Tibial nerve (tissue), 4 donors: ENCODE measurements around the gene WWC1. TPM values are rescaled to one million over a fixed set of nuclear protein-coding genes. Genes with fewer than 3 reads are reported as not detected.

Experiments used
- DNase-seq, 2 donors: peaks; one replicate each; pipeline ENCODE4 v3.0.0-alpha.2; 2019; ENCODE audit warnings: low spot score in 2 of 2
- H3K27ac ChIP-seq, 4 donors: fragments of 200-600 bp; sonication (generic) in 3 of 4; one replicate each; pipeline ENCODE4 v1.5.1; 2017 to 2019; ENCODE audit warnings: mild to moderate bottlenecking in 1 of 4
- H3K27me3 ChIP-seq, 2 donors: fragments of 200-600 bp; sonication (generic) in 1 of 2; one replicate each; pipeline versions ENCODE4 v1.5.1 to v1.6.0; 2017 to 2019
- H3K36me3 ChIP-seq, 3 donors: fragments of 200-600 bp; sonication (generic); one replicate each; pipeline ENCODE4 v1.5.1; 2018 to 2019
- H3K4me1 ChIP-seq, 4 donors: fragments of 200-600 bp; sonication (generic) in 3 of 4; one replicate each; pipeline ENCODE4 v1.5.1; 2017 to 2019
- H3K4me3 ChIP-seq, 4 donors: fragments of 200-600 bp; sonication (generic) in 3 of 4; one replicate each; pipeline ENCODE4 v1.5.1; 2017 to 2019; ENCODE audit warnings: mild to moderate bottlenecking in 1 of 4, moderate library complexity in 1 of 4
- H3K9me3 ChIP-seq, 4 donors: fragments of 200-600 bp; sonication (generic) in 3 of 4; one replicate each; pipeline ENCODE4 v1.5.1; 2017 to 2019
- CTCF ChIP-seq, 5 experiments: fragments of 200-600 bp in 3 of 5; fragments of 450-650 bp in 2 of 5; sonication (generic) in 3 of 5; IDR thresholded peaks; one replicate each; pipeline ENCODE4 v1.5.1; 2016 to 2019; ENCODE audit warnings: antibody characterized with exemption in 5 of 5, mild to moderate bottlenecking in 3 of 5, moderate library complexity in 2 of 5
- EP300 ChIP-seq, 2 donors: sonication (generic); formaldehyde crosslinking; IDR thresholded peaks; one replicate each; pipeline ENCODE4 v1.6.1; 2017; ENCODE audit warnings: antibody characterized with exemption in 2 of 2, mild to moderate bottlenecking in 1 of 2
- POLR2A ChIP-seq, 2 donors: fragments of 450-650 bp; IDR thresholded peaks; one replicate each; pipeline ENCODE4 v1.6.1; 2017; ENCODE audit warnings: antibody characterized with exemption in 2 of 2, mild to moderate bottlenecking in 2 of 2, moderate library complexity in 2 of 2
- WGBS, 2 donors: methylation state at CpG; one replicate each; pipeline ENCODE4 v1.1.5; 2018; 5-methylcytosine and 5-hydroxymethylcytosine counted together
- total RNA-seq, 4 donors: library from RNA; depleted of rRNA; stranded (reverse); fragments of >200 nt; gene quantifications; one replicate each; pipeline ENCODE4 v1.1.0, GENCODE V29; 2016

Gene WWC1
- total RNA-seq, 4 donors from 2014 or later = 0.78 to 3.3 (median 1.00) TPM

GRCh38 chr5:168474319-168474718 is 182.9 kb downstream of the WWC1 start:
- 73 to 78% methylated on average over 1 of the region's 1 CpG for WGBS, 2 donors
- H3K9me3 ChIP-seq = no peaks in the 10 kb centered on the region
- TF ChIP-seq EP300 (IDR thresholded peaks at IDR 0.05) (no peak), CTCF (IDR thresholded peaks at IDR 0.05) (no peak), POLR2A (IDR thresholded peaks at IDR 0.05) (no peak)
- no peaks in the 10 kb centered on the region for H3K4me1 ChIP-seq
- no peaks in the 10 kb centered on the region for H3K27me3 ChIP-seq
- no peak overlapping the region for H3K27ac ChIP-seq
- no peak overlapping the region for H3K4me3 ChIP-seq
- no peaks in the 10 kb centered on the region for H3K36me3 ChIP-seq
- no peak for DNase-seq

GRCh38 chr5:168477060-168477459 is 185.6 kb downstream of the WWC1 start:
- Histone ChIP-seq H3K27me3 (no peaks in the 10 kb centered on the region), H3K36me3 (no peaks in the 10 kb centered on the region), H3K27ac (no peak overlapping the region), H3K4me1 (no peaks in the 10 kb centered on the region), H3K4me3 (no peak overlapping the region), H3K9me3 (no peaks in the 10 kb centered on the region)
- DNase-seq = no peak
- WGBS, 2 donors = 53 to 55% methylated on average over 7 of the region's 7 CpGs
- TF ChIP-seq EP300 (IDR thresholded peaks at IDR 0.05) = no peak
- no peak for TF ChIP-seq POLR2A (IDR thresholded peaks at IDR 0.05)
- no peak for TF ChIP-seq CTCF (IDR thresholded peaks at IDR 0.05)

GRCh38 chr5:168479166-168479565 is 187.7 kb downstream of the WWC1 start:
- Histone ChIP-seq H3K9me3 (no peaks in the 10 kb centered on the region), H3K27me3 (no peaks in the 10 kb centered on the region), H3K27ac (no peak overlapping the region), H3K4me3 (no peak overlapping the region), H3K36me3 (no peaks in the 10 kb centered on the region), H3K4me1 (no peaks in the 10 kb centered on the region)
- WGBS, 2 donors = 78 to 83% methylated on average over 3 of the region's 3 CpGs
- TF ChIP-seq CTCF (IDR thresholded peaks at IDR 0.05) (no peak), EP300 (IDR thresholded peaks at IDR 0.05) (no peak), POLR2A (IDR thresholded peaks at IDR 0.05) (no peak)
- DNase-seq = no peak

- Histone ChIP-seq H3K27ac (no peak overlapping the region), H3K36me3 (no peaks in the 10 kb centered on the region)
Observed at GRCh38 chr5:168480601-168481000, 189.2 kb downstream of the WWC1 start.

GRCh38 chr5:168481330-168481788 is 189.9 kb downstream of the WWC1 start:
- no peak overlapping the region for H3K4me3 ChIP-seq
- DNase-seq = no peak
- no peak overlapping the region for H3K27ac ChIP-seq
- 57 to 65% methylated on average over 4 of the region's 4 CpGs for WGBS, 2 donors
- TF ChIP-seq EP300 (IDR thresholded peaks at IDR 0.05) = no peak
- no peak for TF ChIP-seq POLR2A (IDR thresholded peaks at IDR 0.05)
- TF ChIP-seq CTCF (IDR thresholded peaks at IDR 0.05) = no peak
- no peaks in the 10 kb centered on the region for H3K9me3 ChIP-seq
- no peaks in the 10 kb centered on the region for H3K36me3 ChIP-seq
- H3K4me1 ChIP-seq = peaks cover 0 to 5% (median 0%) of the 10 kb centered on the region in 4 donors
- no peaks in the 10 kb centered on the region for H3K27me3 ChIP-seq

More at GRCh38 chr5:168480601-168481000, 189.2 kb downstream of the WWC1 start:
- no peaks in the 10 kb centered on the region for H3K9me3 ChIP-seq
- TF ChIP-seq CTCF (IDR thresholded peaks at IDR 0.05) (no peak), POLR2A (IDR thresholded peaks at IDR 0.05) (no peak), EP300 (IDR thresholded peaks at IDR 0.05) (no peak)
- no peak overlapping the region for H3K4me3 ChIP-seq
- H3K4me1 ChIP-seq = no peaks in the 10 kb centered on the region
- WGBS, 2 donors = 86 to 94% methylated on average over 3 of the region's 3 CpGs
- no peaks in the 10 kb centered on the region for H3K27me3 ChIP-seq
- DNase-seq = no peak
